Measurements from ENCODE around the gene KMO.

- TF ChIP-seq CTCF (conservative IDR thresholded peaks at IDR 0.05) (no peak), EZH2 (IDR thresholded peaks at IDR 0.05; ENCODE audit: low read depth) (no peak)
These were observed 98.7 kb downstream of the KMO start for GRCh38 chr1:241630899-241631298.
